ENCODE data around the gene DENND6B. TPM values are rescaled to one million over a fixed set of nuclear protein-coding genes. Genes with fewer than 3 reads are reported as not detected.
A peak's percentile ranks its signal among the peaks of the same experiment; 100 is the strongest.

Gene DENND6B
- total and polyA plus RNA-seq, 7 donors = 0.46 to 1.6 (median 0.81) TPM

GRCh38 chr22:50305393-50305922 is 21.4 kb downstream of the DENND6B start:
- Histone ChIP-seq H3K27me3 (ENCODE audit: insufficient read depth in 3 of 3, low read length in 2 of 3) (peaks cover 0 to 6% (median 0%) of the 10 kb centered on the region in 3 donors), H3K36me3 (ENCODE audit: insufficient read depth in 1 of 2, low read depth in 1 of 2) (no peaks in the 10 kb centered on the region), H3K9me3 (no peaks in the 10 kb centered on the region), H3K4me3 (peak overlapping the region; percentile 80), H3K27ac (peak overlapping the region; percentile 83), H3K4me1 (peaks cover 46% of the 10 kb centered on the region)
- WGBS, 3 donors = 50 to 78% (median 52%) methylated on average over 14 of the region's 14 CpGs
- intact Hi-C loops (cut with DNase I) = no loop called here
- peak; percentile 3 to 17 (median 8) for ATAC-seq
- no peak for DNase-seq
- TF ChIP-seq CTCF (IDR thresholded peaks at IDR 0.05) = no peak

- H3K27ac ChIP-seq = peak overlapping the region; percentile 83
- H3K36me3 ChIP-seq (ENCODE audit: insufficient read depth in 1 of 2, low read depth in 1 of 2) = no peaks in the 10 kb centered on the region
- no peak for TF ChIP-seq CTCF (IDR thresholded peaks at IDR 0.05)
- H3K9me3 ChIP-seq = no peaks in the 10 kb centered on the region
- peaks cover 0 to 6% (median 0%) of the 10 kb centered on the region in 3 donors for H3K27me3 ChIP-seq (ENCODE audit: insufficient read depth in 3 of 3, low read length in 2 of 3)
- WGBS, 3 donors = 48 to 66% (median 58%) methylated on average over 18 to 22 of the region's 22 CpGs
- DNase-seq = no peak
- no peak for ATAC-seq
- intact Hi-C loops (cut with DNase I) = no loop called here
- peaks cover 46% of the 10 kb centered on the region for H3K4me1 ChIP-seq
- peak overlapping the region; percentile 80 for H3K4me3 ChIP-seq
These were observed 22.1 kb downstream of the DENND6B start for GRCh38 chr22:50304528-50305392.

GRCh38 chr22:50303848-50304527 is 22.8 kb downstream of the DENND6B start:
- Histone ChIP-seq H3K27ac (peak overlapping the region; percentile 83), H3K36me3 (ENCODE audit: insufficient read depth in 1 of 2, low read depth in 1 of 2) (no peaks in the 10 kb centered on the region), H3K9me3 (no peaks in the 10 kb centered on the region), H3K4me3 (peak overlapping the region; percentile 48), H3K27me3 (ENCODE audit: insufficient read depth in 3 of 3, low read length in 2 of 3) (peaks cover 0 to 9% (median 0%) of the 10 kb centered on the region in 3 donors), H3K4me1 (peaks cover 46% of the 10 kb centered on the region)
- no peak for TF ChIP-seq CTCF (IDR thresholded peaks at IDR 0.05)
- WGBS, 3 donors = 46 to 59% (median 54%) methylated on average over 11 of the region's 11 CpGs
- peak in 1 of 4 donors; percentile 37 for ATAC-seq
- DNase-seq = peak in 1 of 2 donors; percentile 59
- intact Hi-C loops (cut with DNase I) = loop anchor here in 1 of 2 donors (2.0 kb wide), 1 partner anchor 53 kb away; the partner anchor contains the start of gene HDAC10

GRCh38 chr22:50303515-50303847 is 23.3 kb downstream of the DENND6B start:
- ATAC-seq = no peak
- 58 to 81% (median 66%) methylated on average over 7 of the region's 7 CpGs for WGBS, 3 donors
- intact Hi-C loops (cut with DNase I) = loop anchor here in 1 of 2 donors (2.0 kb wide), 1 partner anchor 53 kb away; the partner anchor contains the start of gene HDAC10
- DNase-seq = no peak
- Histone ChIP-seq H3K27ac (peak overlapping the region; percentile 83), H3K4me3 (peak overlapping the region; percentile 48), H3K36me3 (ENCODE audit: insufficient read depth in 1 of 2, low read depth in 1 of 2) (no peaks in the 10 kb centered on the region), H3K4me1 (peaks cover 46% of the 10 kb centered on the region), H3K9me3 (no peaks in the 10 kb centered on the region), H3K27me3 (ENCODE audit: insufficient read depth in 3 of 3, low read length in 2 of 3) (peaks cover 0 to 9% (median 0%) of the 10 kb centered on the region in 3 donors)
- TF ChIP-seq CTCF (IDR thresholded peaks at IDR 0.05) = no peak
